ENCODE measurements around the gene MAP2K7.

Gene MAP2K7

GRCh38 chr19:7907122-7907521 lies 3.4 kb downstream of the MAP2K7 start:
- Histone ChIP-seq H3K9me3 (ENCODE audit: control insufficient read depth, low read length) (no peaks in the 10 kb centered on the region), H3K9ac (ENCODE audit: low read length) (no peak overlapping the region), H3K4me3 (ENCODE audit: low read length) (no peak overlapping the region), H3K36me3 (ENCODE audit: control insufficient read depth, insufficient read depth, low read length) (no peaks in the 10 kb centered on the region), H3K27me3 (ENCODE audit: control insufficient read depth, insufficient read depth, low read length) (no peaks in the 10 kb centered on the region), H3K4me1 (ENCODE audit: control insufficient read depth, insufficient read depth, low read length) (peaks cover 16% of the 10 kb centered on the region)

- no peak overlapping the region for H3K9ac ChIP-seq (ENCODE audit: low read length)
- peaks cover 16% of the 10 kb centered on the region for H3K4me1 ChIP-seq (ENCODE audit: control insufficient read depth, insufficient read depth, low read length)
- H3K27me3 ChIP-seq (ENCODE audit: control insufficient read depth, insufficient read depth, low read length), result no peaks in the 10 kb centered on the region
- H3K4me3 ChIP-seq (ENCODE audit: low read length), result no peak overlapping the region
- H3K36me3 ChIP-seq (ENCODE audit: control insufficient read depth, insufficient read depth, low read length), result no peaks in the 10 kb centered on the region
- H3K9me3 ChIP-seq (ENCODE audit: control insufficient read depth, low read length), result no peaks in the 10 kb centered on the region
Measured at GRCh38 chr19:7907544-7907943, 3.9 kb downstream of the MAP2K7 start.

GRCh38 chr19:7908078-7908699 lies 4.5 kb downstream of the MAP2K7 start:
- Histone ChIP-seq H3K4me3 (ENCODE audit: low read length) (no peak overlapping the region), H3K27me3 (ENCODE audit: control insufficient read depth, insufficient read depth, low read length) (no peaks in the 10 kb centered on the region), H3K4me1 (ENCODE audit: control insufficient read depth, insufficient read depth, low read length) (peaks cover 11% of the 10 kb centered on the region), H3K36me3 (ENCODE audit: control insufficient read depth, insufficient read depth, low read length) (no peaks in the 10 kb centered on the region), H3K9me3 (ENCODE audit: control insufficient read depth, low read length) (no peaks in the 10 kb centered on the region), H3K9ac (ENCODE audit: low read length) (no peak overlapping the region)

- no peak overlapping the region for H3K9ac ChIP-seq (ENCODE audit: low read length)
- no peak overlapping the region for H3K4me3 ChIP-seq (ENCODE audit: low read length)
- H3K27me3 ChIP-seq (ENCODE audit: control insufficient read depth, insufficient read depth, low read length), result peaks cover 3% of the 10 kb centered on the region
- H3K4me1 ChIP-seq (ENCODE audit: control insufficient read depth, insufficient read depth, low read length), result peaks cover 11% of the 10 kb centered on the region
- no peaks in the 10 kb centered on the region for H3K36me3 ChIP-seq (ENCODE audit: control insufficient read depth, insufficient read depth, low read length)
- no peaks in the 10 kb centered on the region for H3K9me3 ChIP-seq (ENCODE audit: control insufficient read depth, low read length)
Measured at GRCh38 chr19:7908742-7909461, 5.2 kb downstream of the MAP2K7 start.

- no peak overlapping the region for H3K9ac ChIP-seq (ENCODE audit: low read length)
- H3K9me3 ChIP-seq (ENCODE audit: control insufficient read depth, low read length), result no peaks in the 10 kb centered on the region
- H3K4me1 ChIP-seq (ENCODE audit: control insufficient read depth, insufficient read depth, low read length), result peaks cover 9% of the 10 kb centered on the region
- H3K27me3 ChIP-seq (ENCODE audit: control insufficient read depth, insufficient read depth, low read length), result peaks cover 9% of the 10 kb centered on the region
- H3K4me3 ChIP-seq (ENCODE audit: low read length), result no peak overlapping the region
- H3K36me3 ChIP-seq (ENCODE audit: control insufficient read depth, insufficient read depth, low read length), result no peaks in the 10 kb centered on the region
Measured at GRCh38 chr19:7909471-7910067, 5.9 kb downstream of the MAP2K7 start.

GRCh38 chr19:7910321-7911161 lies 6.9 kb downstream of the MAP2K7 start:
- no peaks in the 10 kb centered on the region for H3K36me3 ChIP-seq (ENCODE audit: control insufficient read depth, insufficient read depth, low read length)
- no peak overlapping the region for H3K9ac ChIP-seq (ENCODE audit: low read length)
- no peaks in the 10 kb centered on the region for H3K4me1 ChIP-seq (ENCODE audit: control insufficient read depth, insufficient read depth, low read length)
- H3K27me3 ChIP-seq (ENCODE audit: control insufficient read depth, insufficient read depth, low read length), result peaks cover 18% of the 10 kb centered on the region
- H3K9me3 ChIP-seq (ENCODE audit: control insufficient read depth, low read length), result no peaks in the 10 kb centered on the region
- no peak overlapping the region for H3K4me3 ChIP-seq (ENCODE audit: low read length)

GRCh38 chr19:7911508-7912143 lies 7.9 kb downstream of the MAP2K7 start:
- no peak overlapping the region for H3K9ac ChIP-seq (ENCODE audit: low read length)
- peaks cover 29% of the 10 kb centered on the region for H3K27me3 ChIP-seq (ENCODE audit: control insufficient read depth, insufficient read depth, low read length)
- no peaks in the 10 kb centered on the region for H3K4me1 ChIP-seq (ENCODE audit: control insufficient read depth, insufficient read depth, low read length)
- no peaks in the 10 kb centered on the region for H3K9me3 ChIP-seq (ENCODE audit: control insufficient read depth, low read length)
- no peaks in the 10 kb centered on the region for H3K36me3 ChIP-seq (ENCODE audit: control insufficient read depth, insufficient read depth, low read length)
- H3K4me3 ChIP-seq (ENCODE audit: low read length), result no peak overlapping the region

- Histone ChIP-seq H3K4me3 (ENCODE audit: low read length) (no peak overlapping the region), H3K9me3 (ENCODE audit: control insufficient read depth, low read length) (no peaks in the 10 kb centered on the region), H3K9ac (ENCODE audit: low read length) (no peak overlapping the region), H3K36me3 (ENCODE audit: control insufficient read depth, insufficient read depth, low read length) (no peaks in the 10 kb centered on the region), H3K4me1 (ENCODE audit: control insufficient read depth, insufficient read depth, low read length) (no peaks in the 10 kb centered on the region), H3K27me3 (ENCODE audit: control insufficient read depth, insufficient read depth, low read length) (peaks cover 35% of the 10 kb centered on the region)
Measured at GRCh38 chr19:7912144-7912696, 8.5 kb downstream of the MAP2K7 start.

GRCh38 chr19:7912697-7913564 lies 9.3 kb downstream of the MAP2K7 start:
- H3K9me3 ChIP-seq (ENCODE audit: control insufficient read depth, low read length), result no peaks in the 10 kb centered on the region
- no peak overlapping the region for H3K4me3 ChIP-seq (ENCODE audit: low read length)
- H3K9ac ChIP-seq (ENCODE audit: low read length), result no peak overlapping the region
- H3K36me3 ChIP-seq (ENCODE audit: control insufficient read depth, insufficient read depth, low read length), result no peaks in the 10 kb centered on the region
- peaks cover 42% of the 10 kb centered on the region for H3K27me3 ChIP-seq (ENCODE audit: control insufficient read depth, insufficient read depth, low read length)
- peaks cover 6% of the 10 kb centered on the region for H3K4me1 ChIP-seq (ENCODE audit: control insufficient read depth, insufficient read depth, low read length)

- Histone ChIP-seq H3K36me3 (ENCODE audit: control insufficient read depth, insufficient read depth, low read length) (no peaks in the 10 kb centered on the region), H3K4me1 (ENCODE audit: control insufficient read depth, insufficient read depth, low read length) (peaks cover 9% of the 10 kb centered on the region), H3K27me3 (ENCODE audit: control insufficient read depth, insufficient read depth, low read length) (peaks cover 50% of the 10 kb centered on the region), H3K4me3 (ENCODE audit: low read length) (no peak overlapping the region), H3K9me3 (ENCODE audit: control insufficient read depth, low read length) (no peaks in the 10 kb centered on the region), H3K9ac (ENCODE audit: low read length) (no peak overlapping the region)
Measured at GRCh38 chr19:7913652-7914051, 10.0 kb downstream of the MAP2K7 start.

- Histone ChIP-seq H3K9me3 (ENCODE audit: control insufficient read depth, low read length) (no peaks in the 10 kb centered on the region), H3K4me1 (ENCODE audit: control insufficient read depth, insufficient read depth, low read length) (peaks cover 9% of the 10 kb centered on the region), H3K36me3 (ENCODE audit: control insufficient read depth, insufficient read depth, low read length) (no peaks in the 10 kb centered on the region), H3K4me3 (ENCODE audit: low read length) (no peak overlapping the region), H3K27me3 (ENCODE audit: control insufficient read depth, insufficient read depth, low read length) (peaks cover 54% of the 10 kb centered on the region), H3K9ac (ENCODE audit: low read length) (no peak overlapping the region)
Measured at GRCh38 chr19:7914099-7914498, 10.4 kb downstream of the MAP2K7 start.
